Natural killer cell (primary cell): ENCODE measurements around the gene CRABP2. TPM values are rescaled to one million over a fixed set of nuclear protein-coding genes. Genes with fewer than 3 reads are reported as not detected.
A peak's percentile ranks its signal among the peaks of the same experiment; 100 is the strongest.

Experiments used
- ATAC-seq, 3 donors: fragments of 150-1000 bp in 2 of 3; fragments of 200-7000 bp in 1 of 3; cut with Tn5 transposase; 1 replicate in 1 of 3; 2 replicates in 2 of 3; pipeline ENCODE4 v1.10.0; 2021; ENCODE audit warnings: mild to moderate bottlenecking in 2 of 3, moderate library complexity in 2 of 3
- DNase-seq, 2 donors: peaks; one replicate each; pipeline versions ENCODE4 v3.0.0 to v3.0.0-alpha.2; 2013 to 2021; ENCODE audit warnings: mixed read lengths in 1 of 2
- H3K27ac ChIP-seq: one replicate; pipeline ENCODE4 v1.5.1; 2013; ENCODE audit warnings: mild to moderate bottlenecking, low read length
- H3K27me3 ChIP-seq: one replicate; pipeline ENCODE4 v1.6.1; 2013; ENCODE audit warnings: low read length; ENCODE audit not compliant: control insufficient read depth, insufficient read depth
- H3K36me3 ChIP-seq: one replicate; pipeline ENCODE4 v1.6.1; 2013; ENCODE audit warnings: low read length; ENCODE audit not compliant: control insufficient read depth, insufficient read depth
- H3K4me1 ChIP-seq: one replicate; pipeline ENCODE4 v1.6.1; 2013; ENCODE audit warnings: low read length; ENCODE audit not compliant: control insufficient read depth, insufficient read depth
- H3K4me3 ChIP-seq: one replicate; pipeline ENCODE4 v1.5.1; 2013; ENCODE audit warnings: low read length
- H3K9me3 ChIP-seq: one replicate; pipeline ENCODE4 v1.6.1; 2013; ENCODE audit warnings: low read length; ENCODE audit not compliant: control insufficient read depth, insufficient read depth
- H3K27ac Mint-ChIP-seq, 2 donors: one replicate each; pipeline ENCODE4 v1.8.0; 2022; ENCODE audit warnings: mild to moderate bottlenecking in 2 of 2, mixed read lengths in 2 of 2, moderate library complexity in 1 of 2
- H3K27me3 Mint-ChIP-seq, 2 donors: one replicate each; pipeline ENCODE4 v1.8.0; 2022; ENCODE audit warnings: low read depth in 2 of 2, mixed read lengths in 2 of 2
- H3K36me3 Mint-ChIP-seq: one replicate; pipeline ENCODE4 v1.8.0; 2022; ENCODE audit warnings: mixed read lengths
- H3K4me1 Mint-ChIP-seq, 2 donors: one replicate each; pipeline ENCODE4 v1.8.0; 2022; ENCODE audit warnings: mixed read lengths in 2 of 2
- H3K4me3 Mint-ChIP-seq: one replicate; pipeline ENCODE4 v1.8.0; 2022; ENCODE audit warnings: mild to moderate bottlenecking, moderate library complexity, mixed read lengths
- H3K9me3 Mint-ChIP-seq, 2 donors: one replicate each; pipeline ENCODE4 v1.8.0; 2022; ENCODE audit warnings: mixed read lengths in 2 of 2
- WGBS: methylation state at CpG from one replicate; pipeline ENCODE4 v1.1.7; 2013; ENCODE audit warnings: missing lambda C conversion rate; ENCODE audit not compliant: insufficient coverage; 5-methylcytosine and 5-hydroxymethylcytosine counted together
- intact Hi-C: fragments of 100-400 bp; cut with micrococcal nuclease; formaldehyde crosslinking; loops from one replicate; pipeline ENCODE4 v1.14.2; 2022
- total RNA-seq, 4 donors: library from RNA; stranded (reverse); fragments of 120-200 nt in 1 of 4; gene quantifications; one replicate each; pipeline versions ENCODE4 v1.2.3 to v1.2.4, GENCODE V29; 2013 to 2022
- TF ChIP-seq, protein P1 (sequence below): fragments of 200-600 bp; IDR thresholded peaks from one replicate; pipeline ENCODE4 v1.8.0; 2022; ENCODE audit warnings: antibody characterized with exemption

CRABP2 gene
- total RNA-seq, 3 donors from 2014 or later (not counting 1 experiment from before 2014, with no cell fraction given): 3.0 to 3.8 (median 3.0) TPM

DNA sequence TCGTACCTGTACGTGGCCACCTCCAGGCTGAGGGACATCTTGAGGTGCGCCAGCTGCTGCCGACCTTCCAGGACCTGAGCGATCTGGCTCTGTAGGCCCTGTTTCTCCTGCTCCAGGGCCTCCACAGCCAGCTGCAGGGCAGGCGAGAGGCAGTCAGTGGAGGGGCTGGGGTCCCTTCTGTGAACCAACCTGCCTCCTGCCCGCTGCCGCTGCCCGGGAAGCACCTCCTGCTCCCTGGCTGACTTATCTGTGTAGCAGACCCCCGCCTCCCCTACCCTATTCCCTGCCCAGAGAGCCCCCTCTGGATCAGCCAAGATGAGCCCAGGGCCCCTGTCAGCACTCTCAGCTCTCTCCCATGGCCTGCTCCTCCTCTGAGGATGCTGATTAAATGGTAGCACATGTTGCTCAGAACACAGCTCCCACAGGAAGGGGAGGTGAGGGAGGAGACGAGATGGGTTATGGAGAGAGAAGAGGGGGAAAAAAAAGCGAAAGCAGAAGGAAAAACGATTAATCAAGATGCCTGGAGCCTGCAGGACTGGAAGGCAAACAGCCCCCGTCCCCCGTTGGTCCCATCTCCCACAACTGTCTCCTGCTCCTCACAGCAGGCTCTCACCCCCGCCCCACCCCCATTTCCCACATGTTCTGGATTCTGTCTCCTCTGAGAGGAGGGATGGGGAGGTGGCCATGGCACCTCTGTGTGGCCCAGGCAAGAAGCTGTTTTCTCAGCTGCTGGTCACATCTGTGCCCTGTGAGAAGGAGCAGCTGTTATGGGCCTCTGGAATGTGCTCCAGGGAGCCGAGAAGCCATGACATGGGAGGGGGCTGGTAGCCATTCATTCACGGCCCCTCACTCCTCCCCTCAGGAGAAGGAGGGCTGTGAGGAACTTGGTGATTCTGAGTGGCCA, 29.9 kb downstream of the CRABP2 start:
- Histone ChIP-seq H3K27ac (no peak overlapping the region), H3K9me3 (no peaks in the 10 kb centered on the region), H3K4me3 (no peak overlapping the region), H3K4me1 (peaks cover 10% of the 10 kb centered on the region), H3K36me3 (no peaks in the 10 kb centered on the region), H3K27me3 (peaks cover 37% of the 10 kb centered on the region)
- Mint-ChIP-seq H3K4me3 (no peak overlapping the region), H3K4me1 (peaks cover 5 to 17% of the 10 kb centered on the region in 2 donors), H3K27ac (no peak overlapping the region), H3K36me3 (no peaks in the 10 kb centered on the region), H3K27me3 (peaks cover 56 to 59% of the 10 kb centered on the region in 2 donors), H3K9me3 (no peaks in the 10 kb centered on the region)
- TF ChIP-seq, protein P1, sequence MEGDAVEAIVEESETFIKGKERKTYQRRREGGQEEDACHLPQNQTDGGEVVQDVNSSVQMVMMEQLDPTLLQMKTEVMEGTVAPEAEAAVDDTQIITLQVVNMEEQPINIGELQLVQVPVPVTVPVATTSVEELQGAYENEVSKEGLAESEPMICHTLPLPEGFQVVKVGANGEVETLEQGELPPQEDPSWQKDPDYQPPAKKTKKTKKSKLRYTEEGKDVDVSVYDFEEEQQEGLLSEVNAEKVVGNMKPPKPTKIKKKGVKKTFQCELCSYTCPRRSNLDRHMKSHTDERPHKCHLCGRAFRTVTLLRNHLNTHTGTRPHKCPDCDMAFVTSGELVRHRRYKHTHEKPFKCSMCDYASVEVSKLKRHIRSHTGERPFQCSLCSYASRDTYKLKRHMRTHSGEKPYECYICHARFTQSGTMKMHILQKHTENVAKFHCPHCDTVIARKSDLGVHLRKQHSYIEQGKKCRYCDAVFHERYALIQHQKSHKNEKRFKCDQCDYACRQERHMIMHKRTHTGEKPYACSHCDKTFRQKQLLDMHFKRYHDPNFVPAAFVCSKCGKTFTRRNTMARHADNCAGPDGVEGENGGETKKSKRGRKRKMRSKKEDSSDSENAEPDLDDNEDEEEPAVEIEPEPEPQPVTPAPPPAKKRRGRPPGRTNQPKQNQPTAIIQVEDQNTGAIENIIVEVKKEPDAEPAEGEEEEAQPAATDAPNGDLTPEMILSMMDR: no peak
- no peak for ATAC-seq
- no peak for DNase-seq
- intact Hi-C loops: loop anchor here (5.0 kb wide), 1 partner anchor 48 kb away; no protein-coding TSS in a partner anchor
- 72% methylated on average over 18 of the region's 18 CpGs for WGBS

DNA sequence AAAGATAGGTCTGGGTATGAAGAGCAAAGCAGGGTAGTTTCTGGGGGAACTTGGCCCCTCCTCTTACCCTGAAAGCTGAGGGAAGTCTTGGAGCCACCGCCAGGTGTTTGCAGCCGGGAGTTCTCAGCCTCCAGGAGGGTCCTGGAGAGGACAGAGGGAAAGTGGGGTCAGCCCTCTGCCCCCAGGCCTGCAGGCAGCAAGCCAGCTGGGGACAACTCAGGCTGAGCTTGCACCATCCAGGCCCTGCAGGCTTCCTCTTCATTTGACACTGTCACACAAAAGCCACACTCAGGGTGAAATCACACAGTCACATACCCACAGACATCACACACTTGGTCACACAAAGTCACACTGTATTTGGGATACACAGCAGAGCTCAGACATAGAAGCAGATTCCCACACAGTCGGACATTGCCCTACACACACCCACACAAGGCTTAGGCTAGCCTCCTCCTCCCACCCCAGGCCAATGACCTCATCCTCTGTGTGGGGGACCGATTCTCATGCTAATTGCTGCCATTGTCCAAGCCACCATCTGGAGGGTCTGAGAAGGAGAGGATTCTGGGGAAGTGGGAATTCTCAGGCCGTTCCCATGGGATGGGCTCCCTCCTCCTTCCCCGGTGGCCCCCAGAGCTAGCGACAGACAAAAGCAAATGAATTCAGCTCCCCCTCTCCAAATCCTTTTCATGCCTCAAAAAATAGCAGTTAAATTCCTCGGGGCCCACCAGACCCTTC, 31.8 kb downstream of the CRABP2 start:
- no peak overlapping the region for H3K4me3 Mint-ChIP-seq
- no peaks in the 10 kb centered on the region for H3K9me3 Mint-ChIP-seq
- intact Hi-C loops: no loop called here
- no peaks in the 10 kb centered on the region for H3K36me3 Mint-ChIP-seq
- TF ChIP-seq, protein P1: no peak
- H3K4me1 Mint-ChIP-seq: peaks cover 5 to 16% of the 10 kb centered on the region in 2 donors
- Histone ChIP-seq H3K36me3 (no peaks in the 10 kb centered on the region), H3K4me1 (peaks cover 10% of the 10 kb centered on the region), H3K9me3 (no peaks in the 10 kb centered on the region), H3K4me3 (no peak overlapping the region), H3K27ac (no peak overlapping the region), H3K27me3 (peaks cover 23% of the 10 kb centered on the region)
- 70% methylated on average over 7 of the region's 8 CpGs for WGBS
- ATAC-seq (peak in 1 of 3 donors; percentile 13), DNase-seq (no peak)
- peaks cover 43 to 48% of the 10 kb centered on the region in 2 donors for H3K27me3 Mint-ChIP-seq
- no peak overlapping the region for H3K27ac Mint-ChIP-seq

DNA sequence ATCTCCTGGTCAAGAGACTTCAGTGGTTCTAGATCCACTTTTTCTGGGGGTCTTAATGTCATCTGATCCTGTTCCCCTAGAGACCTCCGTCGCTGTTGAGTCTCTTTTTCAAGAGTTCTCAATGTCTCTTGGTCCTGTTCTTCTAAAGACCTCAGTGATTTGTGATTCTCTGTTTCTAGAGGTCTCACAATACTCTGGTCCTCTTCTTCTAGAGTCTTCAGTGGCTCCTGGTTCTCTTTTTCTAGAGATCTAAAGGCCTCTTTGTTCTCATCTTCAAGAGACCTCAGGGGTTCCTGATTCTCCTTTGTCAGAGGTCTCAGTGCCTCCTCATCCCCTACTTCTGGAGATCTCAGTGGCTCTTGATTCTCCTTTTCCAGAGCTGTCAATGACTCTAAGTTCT, 33.6 kb downstream of the CRABP2 start:
- Histone ChIP-seq H3K4me1 (no peaks in the 10 kb centered on the region), H3K9me3 (no peaks in the 10 kb centered on the region), H3K4me3 (no peak overlapping the region), H3K27ac (no peak overlapping the region), H3K36me3 (no peaks in the 10 kb centered on the region), H3K27me3 (peaks cover 10% of the 10 kb centered on the region)
- Mint-ChIP-seq H3K27ac (no peak overlapping the region), H3K27me3 (peaks cover 33 to 36% of the 10 kb centered on the region in 2 donors), H3K36me3 (no peaks in the 10 kb centered on the region), H3K9me3 (no peaks in the 10 kb centered on the region), H3K4me3 (no peak overlapping the region), H3K4me1 (no peaks in the 10 kb centered on the region)
- DNase-seq: no peak
- 92% methylated on average over 2 of the region's 2 CpGs for WGBS
- ATAC-seq: no peak
- TF ChIP-seq, protein P1: no peak
- intact Hi-C loops: no loop called here
